Keratinocyte (primary cell): Measurements from ENCODE around the gene SLC35F2. TPM values are rescaled to one million over a fixed set of nuclear protein-coding genes. Genes with fewer than 3 reads are reported as not detected.
"Not testable (repeated sequence)": the region's sequence is repeated elsewhere in the genome, so short reads cannot be mapped to it uniquely, and the experiment has no call there.

Source experiments
- DNase-seq: peaks from one replicate; pipeline ENCODE4 v3.0.0-alpha.2; 2011; ENCODE audit warnings: low read depth, missing footprints, low spot score
- FAIRE-seq: peaks from 2 replicates; lab custom pipeline; 2011; peaks lifted over from hg19 to GRCh38; lab: Jason Lieb, UNC
- H2AFZ ChIP-seq: 2 replicates; pipeline ENCODE4 v1.6.0; 2012; ENCODE audit warnings: low read length, control low read depth, inconsistent platforms; ENCODE audit not compliant: control insufficient read depth
- H3K27ac ChIP-seq: 2 replicates; pipeline ENCODE4 v1.5.1; 2011; ENCODE audit warnings: low read length; ENCODE audit not compliant: control insufficient read depth, insufficient read depth
- H3K27me3 ChIP-seq: 3 replicates; pipeline ENCODE4 v1.6.0; 2011; ENCODE audit warnings: low read length; ENCODE audit not compliant: control insufficient read depth, insufficient read depth; ENCODE audit errors: extremely low read depth
- H3K36me3 ChIP-seq, 2 experiments: 2 replicates in 1 of 2; 3 replicates in 1 of 2; pipeline ENCODE4 v1.5.1; 2011; ENCODE audit warnings: low read length in 2 of 2, mild to moderate bottlenecking in 1 of 2; ENCODE audit not compliant: control insufficient read depth in 2 of 2, insufficient read depth in 2 of 2; ENCODE audit errors: extremely low read depth in 1 of 2
- H3K4me1 ChIP-seq: 3 replicates; pipeline ENCODE4 v1.5.1; 2011; ENCODE audit warnings: low read length; ENCODE audit not compliant: control insufficient read depth, insufficient read depth; ENCODE audit errors: extremely low read depth
- H3K4me2 ChIP-seq: 3 replicates; pipeline ENCODE4 v1.6.0; 2011; ENCODE audit warnings: low read depth, low read length; ENCODE audit not compliant: control insufficient read depth, insufficient read depth; ENCODE audit errors: extremely low read depth
- H3K4me3 ChIP-seq, 3 experiments: fragments of 200-600 bp in 1 of 3; sonication (generic) in 1 of 3; 2 replicates in 2 of 3; 3 replicates in 1 of 3; pipeline ENCODE4 v1.5.1; 2011 to 2016; ENCODE audit warnings: low read length in 3 of 3, mild to moderate bottlenecking in 3 of 3, control low read depth in 2 of 3, inconsistent platforms in 1 of 3, low read depth in 1 of 3, mixed read lengths in 1 of 3, mixed run types in 1 of 3, moderate library complexity in 1 of 3; ENCODE audit not compliant: control insufficient read depth in 2 of 3, insufficient read depth in 2 of 3; ENCODE audit errors: extremely low read depth in 1 of 3
- H3K79me2 ChIP-seq: 2 replicates; pipeline ENCODE4 v1.6.0; 2012; ENCODE audit warnings: low read length; ENCODE audit not compliant: control insufficient read depth, insufficient read depth
- H3K9ac ChIP-seq: 3 replicates; pipeline ENCODE4 v1.6.0; 2011; ENCODE audit warnings: low read length; ENCODE audit not compliant: control insufficient read depth, insufficient read depth; ENCODE audit errors: extremely low read depth
- H3K9me1 ChIP-seq: 3 replicates; pipeline ENCODE4 v1.6.0; 2011; ENCODE audit warnings: low read length; ENCODE audit not compliant: control insufficient read depth, insufficient read depth; ENCODE audit errors: extremely low read depth
- H3K9me3 ChIP-seq: 2 replicates; pipeline ENCODE4 v1.5.1; 2012; ENCODE audit warnings: low read depth, low read length; ENCODE audit not compliant: control insufficient read depth
- H4K20me1 ChIP-seq: 3 replicates; pipeline ENCODE4 v1.6.0; 2011; ENCODE audit warnings: low read length; ENCODE audit not compliant: control insufficient read depth, insufficient read depth; ENCODE audit errors: extremely low read depth
- EZH2 ChIP-seq: IDR thresholded peaks from one replicate; pipeline ENCODE4 v1.6.1; 2012; ENCODE audit warnings: inconsistent platforms, mild to moderate bottlenecking, low read length, moderate library complexity
- dilution Hi-C: fragments of 300-500 bp; cut with MboI; formaldehyde crosslinking; loops from one replicate; pipeline ENCODE4 v1.7.0; 2020; ENCODE audit warnings: low sequenced_read_pairs; ENCODE audit not compliant: extremely low pct_ligation_motif_present
- polyA plus RNA-seq, 5 experiments: library from polyadenylated mRNA; depleted of rRNA in 3 of 5; stranded (reverse) in 3 of 5; stranded (forward) in 1 of 5; unstranded in 1 of 5; fragments of >200 nt; gene quantifications; 1 replicate in 1 of 5; 2 replicates in 3 of 5; 3 replicates in 1 of 5; pipeline versions ENCODE4 v1.2.1 to v1.2.3, GENCODE V29; 2011 to 2012; ENCODE audit warnings: missing spikeins in 2 of 5, low read depth in 1 of 5, low replicate concordance in 1 of 5
- TF ChIP-seq, protein P1 (sequence below), 3 experiments: IDR thresholded peaks in 1 of 3; conservative IDR thresholded peaks in 1 of 3; optimal IDR thresholded peaks in 1 of 3; 2 replicates in 2 of 3; 3 replicates in 1 of 3; pipeline versions ENCODE3 to v1.5.1; 2011; ENCODE audit warnings: low read length in 3 of 3, mild to moderate bottlenecking in 3 of 3, moderate library complexity in 2 of 3, control low read depth in 1 of 3, inconsistent platforms in 1 of 3; ENCODE audit not compliant: insufficient read depth in 2 of 3; ENCODE audit errors: extremely low read depth in 1 of 3

SLC35F2 gene
- polyA plus RNA-seq, 1 donor (not counting 4 experiments of a cell fraction or from before 2014, with no cell fraction given): 47.2 TPM

DNA sequence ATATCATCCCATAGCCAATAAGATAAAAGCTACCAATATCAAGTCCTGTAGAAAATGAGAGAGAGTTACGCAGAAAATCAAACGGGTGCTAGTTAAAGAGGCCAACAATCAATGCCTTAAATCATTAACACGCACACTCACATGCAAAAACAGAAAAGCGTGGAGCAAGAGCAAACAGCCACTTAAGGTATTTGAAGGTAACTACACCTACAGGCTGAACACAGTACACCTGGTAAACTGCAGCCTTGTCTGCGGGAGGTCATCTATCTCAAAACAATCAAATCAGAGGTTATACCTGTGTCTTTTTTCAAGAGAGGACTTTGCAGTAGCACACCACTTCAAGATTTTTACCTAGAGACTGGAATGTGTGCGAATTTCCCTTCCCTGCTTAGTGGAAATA is 23.6 kb downstream of the SLC35F2 start:
- H3K27me3 ChIP-seq: no peaks in the 10 kb centered on the region
- H3K9ac ChIP-seq: no peak overlapping the region
- no peak overlapping the region for H3K27ac ChIP-seq
- H3K4me3 ChIP-seq: no peak overlapping the region
- TF ChIP-seq EZH2: no peak
- TF ChIP-seq, protein P1, sequence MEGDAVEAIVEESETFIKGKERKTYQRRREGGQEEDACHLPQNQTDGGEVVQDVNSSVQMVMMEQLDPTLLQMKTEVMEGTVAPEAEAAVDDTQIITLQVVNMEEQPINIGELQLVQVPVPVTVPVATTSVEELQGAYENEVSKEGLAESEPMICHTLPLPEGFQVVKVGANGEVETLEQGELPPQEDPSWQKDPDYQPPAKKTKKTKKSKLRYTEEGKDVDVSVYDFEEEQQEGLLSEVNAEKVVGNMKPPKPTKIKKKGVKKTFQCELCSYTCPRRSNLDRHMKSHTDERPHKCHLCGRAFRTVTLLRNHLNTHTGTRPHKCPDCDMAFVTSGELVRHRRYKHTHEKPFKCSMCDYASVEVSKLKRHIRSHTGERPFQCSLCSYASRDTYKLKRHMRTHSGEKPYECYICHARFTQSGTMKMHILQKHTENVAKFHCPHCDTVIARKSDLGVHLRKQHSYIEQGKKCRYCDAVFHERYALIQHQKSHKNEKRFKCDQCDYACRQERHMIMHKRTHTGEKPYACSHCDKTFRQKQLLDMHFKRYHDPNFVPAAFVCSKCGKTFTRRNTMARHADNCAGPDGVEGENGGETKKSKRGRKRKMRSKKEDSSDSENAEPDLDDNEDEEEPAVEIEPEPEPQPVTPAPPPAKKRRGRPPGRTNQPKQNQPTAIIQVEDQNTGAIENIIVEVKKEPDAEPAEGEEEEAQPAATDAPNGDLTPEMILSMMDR (optimal IDR thresholded peaks at IDR 0.05 in 1 of 3, IDR thresholded peaks at IDR 0.05 in 1 of 3, conservative IDR thresholded peaks at IDR 0.05 in 1 of 3; ENCODE audit: extremely low read depth in 1 of 3, insufficient read depth in 2 of 3, low read length in 3 of 3): no peak
- no peaks in the 10 kb centered on the region for H3K36me3 ChIP-seq
- H3K4me2 ChIP-seq: no peak overlapping the region
- DNase-seq (no peak), FAIRE-seq (no peak)
- H3K79me2 ChIP-seq: peaks cover 86% of the 10 kb centered on the region
- dilution Hi-C loops: no loop called here
- no peaks in the 10 kb centered on the region for H4K20me1 ChIP-seq
- H3K9me3 ChIP-seq: no peaks in the 10 kb centered on the region
- H3K9me1 ChIP-seq: peaks cover 3% of the 10 kb centered on the region
- H3K4me1 ChIP-seq: peaks cover 46% of the 10 kb centered on the region
- H2AFZ ChIP-seq: no peak overlapping the region

DNA sequence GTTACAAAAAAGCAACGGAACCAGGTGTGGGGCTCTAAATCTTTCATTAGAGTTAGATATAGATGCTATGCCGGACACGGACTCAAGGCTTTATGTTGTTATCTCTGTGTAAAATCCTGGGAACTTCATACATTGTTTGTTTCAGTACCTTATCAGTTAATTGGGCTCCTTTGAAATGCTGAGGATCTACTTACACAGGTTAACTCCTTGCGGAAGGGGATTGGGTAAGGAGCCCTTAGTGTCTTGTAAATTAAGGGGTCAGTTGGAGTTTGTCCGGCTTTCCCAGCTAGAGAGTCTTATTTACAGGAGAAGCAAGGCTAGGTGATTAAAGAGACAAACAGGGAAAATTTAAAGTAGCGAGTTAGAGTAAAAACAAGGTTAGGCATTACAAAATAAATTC is 24.7 kb downstream of the SLC35F2 start:
- FAIRE-seq, H4K20me1 ChIP-seq, DNase-seq: not testable (repeated sequence)

DNA sequence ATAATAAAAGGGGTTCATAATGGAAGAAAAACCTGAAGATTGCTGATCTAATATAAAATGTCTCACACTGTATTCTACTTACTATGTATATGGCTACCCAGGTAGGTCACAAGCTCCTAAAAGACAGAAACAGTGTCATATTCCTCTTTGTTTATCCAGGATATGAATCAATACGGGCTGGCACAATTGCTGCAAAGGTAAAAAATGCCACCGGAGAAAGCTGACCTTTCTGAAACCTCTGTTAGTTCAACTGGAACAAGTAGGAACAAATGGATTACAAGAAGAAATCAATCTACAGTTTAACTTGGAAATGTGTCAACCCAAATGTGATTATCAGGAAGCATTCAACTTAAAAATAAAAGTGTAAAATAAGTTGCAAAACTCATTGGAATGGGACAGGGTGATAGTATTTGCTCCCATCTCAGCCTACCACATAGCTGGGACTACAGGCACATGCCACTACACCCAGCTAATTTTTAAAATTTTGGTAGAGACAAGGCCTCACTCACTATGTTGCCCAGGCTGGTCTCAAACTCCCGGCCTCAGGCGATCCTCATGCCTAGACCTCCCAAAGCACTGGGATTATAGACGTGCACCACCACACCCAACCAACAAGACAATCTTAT is 27.6 kb downstream of the SLC35F2 start:
- H3K9ac ChIP-seq: no peak overlapping the region
- H2AFZ ChIP-seq: no peak overlapping the region
- peak; percentile 55 for FAIRE-seq
- H3K4me3 ChIP-seq: no peak overlapping the region
- no peak for DNase-seq
- H3K27ac ChIP-seq: peak overlapping the region; percentile 23
- dilution Hi-C loops: no loop called here
- H3K4me2 ChIP-seq: peak overlapping the region; percentile 50
- peaks cover 3% of the 10 kb centered on the region for H3K9me1 ChIP-seq
- H3K79me2 ChIP-seq: peaks cover 77% of the 10 kb centered on the region
- no peaks in the 10 kb centered on the region for H3K9me3 ChIP-seq
- H3K4me1 ChIP-seq: peaks cover 37% of the 10 kb centered on the region
- no peak for TF ChIP-seq EZH2
- TF ChIP-seq, protein P1 (optimal IDR thresholded peaks at IDR 0.05 in 1 of 3, IDR thresholded peaks at IDR 0.05 in 1 of 3, conservative IDR thresholded peaks at IDR 0.05 in 1 of 3; ENCODE audit: extremely low read depth in 1 of 3, insufficient read depth in 2 of 3, low read length in 3 of 3): no peak
- H3K36me3 ChIP-seq: no peaks in the 10 kb centered on the region
- no peaks in the 10 kb centered on the region for H4K20me1 ChIP-seq
- H3K27me3 ChIP-seq: no peaks in the 10 kb centered on the region

More for the DNA sequence above, 24.7 kb downstream of the SLC35F2 start:
- H3K27ac ChIP-seq, H3K27me3 ChIP-seq, H3K9me1 ChIP-seq, H3K9me3 ChIP-seq, H3K4me3 ChIP-seq, dilution Hi-C loops, H3K9ac ChIP-seq, H3K36me3 ChIP-seq, H3K4me2 ChIP-seq, H2AFZ ChIP-seq: not testable (repeated sequence)
- Histone ChIP-seq H3K79me2 (peaks cover 90% of the 10 kb centered on the region), H3K4me1 (peaks cover 36% of the 10 kb centered on the region)
